Stimulated activated CD4-positive, alpha-beta T cell treated with anti-CD3 and anti-CD28 coated beads, Interleukin-1b, Interleukin-23, amount 100 ng/mL, for 4 hours (primary cell): ENCODE results near the gene USP12.
"Not testable (repeated sequence)": the region's sequence is repeated elsewhere in the genome, so short reads cannot be mapped to it uniquely, and the experiment has no call there.

ENCODE experiments used
- DNase-seq, 2 donors: peaks; one replicate each; pipeline ENCODE4 v3.0.0-alpha.2; 2020; ENCODE audit warnings: low read depth in 2 of 2

USP12 gene

GRCh38 chr13:27149702-27150101 lies 21.9 kb downstream of the USP12 start:
- no peak for DNase-seq

GRCh38 chr13:27148900-27149299 lies 22.7 kb downstream of the USP12 start:
- no peak for DNase-seq

- no peak for DNase-seq
Observed at GRCh38 chr13:27147530-27148170, 24.0 kb downstream of the USP12 start.

- no peak for DNase-seq
Observed at GRCh38 chr13:27141746-27142145, 29.9 kb downstream of the USP12 start.

GRCh38 chr13:27141159-27141558 lies 30.5 kb downstream of the USP12 start:
- DNase-seq, result not testable (repeated sequence)

- DNase-seq, result no peak
Observed at GRCh38 chr13:27140060-27140459, 31.6 kb downstream of the USP12 start.

- no peak for DNase-seq
Observed at GRCh38 chr13:27139565-27139964, 32.0 kb downstream of the USP12 start.

- DNase-seq, result no peak
Observed at GRCh38 chr13:27138457-27139093, 33.0 kb downstream of the USP12 start.

- no peak for DNase-seq
Observed at GRCh38 chr13:27137759-27138158, 33.9 kb downstream of the USP12 start.

- no peak for DNase-seq
Observed at GRCh38 chr13:27135023-27135422, 36.6 kb downstream of the USP12 start.

- no peak for DNase-seq
Observed at GRCh38 chr13:27133889-27134288, 37.7 kb downstream of the USP12 start.

- no peak for DNase-seq
Observed at GRCh38 chr13:27132538-27132937, 39.1 kb downstream of the USP12 start.

- DNase-seq, result no peak
Observed at GRCh38 chr13:27131906-27132305, 39.7 kb downstream of the USP12 start.

- peak; percentile 33 to 65 for DNase-seq
Observed at GRCh38 chr13:27130979-27131623, 40.5 kb downstream of the USP12 start.

- DNase-seq, result no peak
Observed at GRCh38 chr13:27130223-27130978, 41.2 kb downstream of the USP12 start.

GRCh38 chr13:27128825-27129627 lies 42.6 kb downstream of the USP12 start:
- DNase-seq, result no peak

- no peak for DNase-seq
Observed at GRCh38 chr13:27126859-27127258, 44.8 kb downstream of the USP12 start.

GRCh38 chr13:27125357-27126282 lies 46.0 kb downstream of the USP12 start:
- no peak for DNase-seq

- no peak for DNase-seq
Observed at GRCh38 chr13:27124571-27124970, 47.0 kb downstream of the USP12 start.

GRCh38 chr13:27123445-27123844 lies 48.2 kb downstream of the USP12 start:
- DNase-seq, result not testable (repeated sequence)
